SK-N-SH treated with all-trans-retinoic acid at 6 μM for 48 hours (cell line): ENCODE measurements around the gene QRICH2.

Source experiments
- RARB ChIP-seq: fragments of 250-450 bp; sonication (Bioruptor Pico); IDR thresholded peaks from 2 replicates; pipeline ENCODE4 v1.8.0; 2021; ENCODE audit warnings: mild to moderate bottlenecking, moderate library complexity
- TOX ChIP-seq: fragments of 250-450 bp; sonication (Bioruptor Pico); IDR thresholded peaks from 2 replicates; pipeline ENCODE4 v1.8.0; 2021; ENCODE audit warnings: mild to moderate bottlenecking, moderate library complexity, borderline replicate concordance
- TF ChIP-seq, protein P1 (sequence below): fragments of 250-450 bp; sonication (Bioruptor Pico); IDR thresholded peaks from 2 replicates; pipeline ENCODE4 v1.5.0; 2020; ENCODE audit warnings: mild to moderate bottlenecking, moderate library complexity
- TF ChIP-seq, protein P2 (sequence below): fragments of 250-450 bp; sonication (Bioruptor Pico); IDR thresholded peaks from 2 replicates; pipeline ENCODE4 v1.5.1; 2020; ENCODE audit warnings: low read depth, mild to moderate bottlenecking, moderate library complexity

DNA sequence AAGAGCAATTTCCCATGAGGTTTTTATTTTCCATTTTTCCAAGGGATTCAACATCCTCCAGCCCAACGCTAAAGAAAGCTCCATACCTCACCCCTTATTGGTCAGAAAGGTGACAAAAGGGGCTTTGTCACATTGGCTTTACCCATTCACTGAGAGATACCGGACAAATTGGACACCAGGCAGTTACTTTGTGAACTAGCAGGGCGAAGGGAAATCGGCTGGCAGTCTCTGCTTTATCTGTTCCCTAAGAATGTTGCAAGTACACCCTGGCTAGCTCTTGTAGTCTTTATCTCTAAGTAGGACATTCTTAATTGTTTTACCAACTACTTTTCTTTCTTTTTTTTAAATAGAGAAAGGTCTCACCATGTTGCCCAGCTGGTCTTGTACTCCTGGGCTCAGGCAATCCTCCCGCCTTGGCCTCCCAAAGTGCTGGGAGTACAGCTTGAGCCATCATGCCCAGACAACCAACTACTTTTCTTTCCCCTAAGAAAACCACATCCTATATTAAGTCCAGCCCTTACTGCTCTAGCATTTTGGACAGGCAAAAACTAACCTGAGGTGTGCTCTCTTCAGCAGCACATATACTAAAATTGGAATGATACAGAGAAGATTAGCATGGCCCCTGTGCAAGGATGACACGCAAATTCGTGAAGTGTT is 28.8 kb upstream of the QRICH2 start:
- no peak for TF ChIP-seq RARB (CRISPR knock-in tag)
- TF ChIP-seq, protein P1, sequence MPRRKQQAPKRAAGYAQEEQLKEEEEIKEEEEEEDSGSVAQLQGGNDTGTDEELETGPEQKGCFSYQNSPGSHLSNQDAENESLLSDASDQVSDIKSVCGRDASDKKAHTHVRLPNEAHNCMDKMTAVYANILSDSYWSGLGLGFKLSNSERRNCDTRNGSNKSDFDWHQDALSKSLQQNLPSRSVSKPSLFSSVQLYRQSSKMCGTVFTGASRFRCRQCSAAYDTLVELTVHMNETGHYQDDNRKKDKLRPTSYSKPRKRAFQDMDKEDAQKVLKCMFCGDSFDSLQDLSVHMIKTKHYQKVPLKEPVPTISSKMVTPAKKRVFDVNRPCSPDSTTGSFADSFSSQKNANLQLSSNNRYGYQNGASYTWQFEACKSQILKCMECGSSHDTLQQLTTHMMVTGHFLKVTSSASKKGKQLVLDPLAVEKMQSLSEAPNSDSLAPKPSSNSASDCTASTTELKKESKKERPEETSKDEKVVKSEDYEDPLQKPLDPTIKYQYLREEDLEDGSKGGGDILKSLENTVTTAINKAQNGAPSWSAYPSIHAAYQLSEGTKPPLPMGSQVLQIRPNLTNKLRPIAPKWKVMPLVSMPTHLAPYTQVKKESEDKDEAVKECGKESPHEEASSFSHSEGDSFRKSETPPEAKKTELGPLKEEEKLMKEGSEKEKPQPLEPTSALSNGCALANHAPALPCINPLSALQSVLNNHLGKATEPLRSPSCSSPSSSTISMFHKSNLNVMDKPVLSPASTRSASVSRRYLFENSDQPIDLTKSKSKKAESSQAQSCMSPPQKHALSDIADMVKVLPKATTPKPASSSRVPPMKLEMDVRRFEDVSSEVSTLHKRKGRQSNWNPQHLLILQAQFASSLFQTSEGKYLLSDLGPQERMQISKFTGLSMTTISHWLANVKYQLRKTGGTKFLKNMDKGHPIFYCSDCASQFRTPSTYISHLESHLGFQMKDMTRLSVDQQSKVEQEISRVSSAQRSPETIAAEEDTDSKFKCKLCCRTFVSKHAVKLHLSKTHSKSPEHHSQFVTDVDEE (CRISPR knock-in tag) = no peak
- TF ChIP-seq TOX (CRISPR knock-in tag) = no peak
- TF ChIP-seq, protein P2, sequence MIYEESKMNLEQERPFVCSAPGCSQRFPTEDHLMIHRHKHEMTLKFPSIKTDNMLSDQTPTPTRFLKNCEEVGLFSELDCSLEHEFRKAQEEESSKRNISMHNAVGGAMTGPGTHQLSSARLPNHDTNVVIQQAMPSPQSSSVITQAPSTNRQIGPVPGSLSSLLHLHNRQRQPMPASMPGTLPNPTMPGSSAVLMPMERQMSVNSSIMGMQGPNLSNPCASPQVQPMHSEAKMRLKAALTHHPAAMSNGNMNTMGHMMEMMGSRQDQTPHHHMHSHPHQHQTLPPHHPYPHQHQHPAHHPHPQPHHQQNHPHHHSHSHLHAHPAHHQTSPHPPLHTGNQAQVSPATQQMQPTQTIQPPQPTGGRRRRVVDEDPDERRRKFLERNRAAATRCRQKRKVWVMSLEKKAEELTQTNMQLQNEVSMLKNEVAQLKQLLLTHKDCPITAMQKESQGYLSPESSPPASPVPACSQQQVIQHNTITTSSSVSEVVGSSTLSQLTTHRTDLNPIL (CRISPR knock-in tag) = no peak
